AG04450 (cell line): ENCODE measurements around the gene VSTM4. TPM values are rescaled to one million over a fixed set of nuclear protein-coding genes. Genes with fewer than 3 reads are reported as not detected.

ENCODE experiments used
- CTCF ChIA-PET: fragments of 300-600, 350-600 bp; formaldehyde crosslinking; extraction: SDS; loops from one replicate; lab custom pipeline; 2022; ENCODE audit warnings: antibody characterized with exemption, inconsistent platforms; lab: Charles Lee
- POLR2A ChIA-PET: fragments of 350-600 bp; formaldehyde crosslinking; extraction: SDS; loops from one replicate; lab custom pipeline; 2021; ENCODE audit warnings: antibody characterized with exemption, inconsistent platforms; lab: Yijun Ruan, JAX
- DNase-seq: peaks from one replicate; pipeline ENCODE4 v3.0.0-alpha.2; 2011; ENCODE audit warnings: low read depth, low spot score
- H3K27ac ChIP-seq: one replicate; pipeline ENCODE4 v1.5.1; 2012; ENCODE audit warnings: low read depth, low read length, control low read depth
- H3K27me3 ChIP-seq: one replicate; pipeline ENCODE4 v1.6.0; 2012; ENCODE audit warnings: low read length; ENCODE audit not compliant: control insufficient read depth, insufficient read depth
- H3K4me3 ChIP-seq: 2 replicates; pipeline ENCODE4 v1.5.1; 2011; ENCODE audit warnings: mild to moderate bottlenecking, low read depth, low read length, control low read depth
- H3K9me3 ChIP-seq: 2 replicates; pipeline ENCODE4 v1.5.1; 2012; ENCODE audit warnings: low read length; ENCODE audit not compliant: control insufficient read depth, insufficient read depth
- polyA plus RNA-seq: library from polyadenylated mRNA; depleted of rRNA; stranded (reverse); fragments of >200 nt; gene quantifications from 2 replicates; pipeline ENCODE4 v1.2.3, GENCODE V29; 2011
- TF ChIP-seq, protein P1 (sequence below): IDR thresholded peaks from 2 replicates; pipeline ENCODE4 v1.5.1; 2011; ENCODE audit warnings: low read depth, low read length, control low read depth, inconsistent platforms

VSTM4 gene
- polyA plus RNA-seq, 1 experiment = 3.6 TPM

DNA sequence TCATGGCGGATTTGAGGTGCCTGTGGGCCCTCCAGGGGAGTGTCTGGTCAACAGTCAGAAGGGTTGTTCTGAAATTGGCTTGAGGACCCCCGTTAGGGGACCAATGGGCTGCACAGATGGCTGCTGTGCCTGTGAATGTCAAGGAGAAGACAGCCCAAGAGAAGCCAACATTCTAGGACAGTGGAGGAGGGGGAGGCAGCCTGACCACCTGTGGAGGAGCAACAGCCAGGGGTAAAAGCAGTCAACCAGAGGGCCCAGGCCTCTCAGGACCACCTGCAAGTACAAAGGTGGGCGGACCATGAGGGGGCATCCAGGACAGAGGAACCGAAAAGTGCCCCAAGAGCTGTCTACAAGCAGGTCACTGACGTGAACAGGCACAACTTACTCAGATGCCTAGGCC, 76.6 kb downstream of the VSTM4 start:
- ChIA-PET CTCF (interaction anchor here (0.8 kb wide), 1 partner anchor 123 kb away, joined by 4 read pairs; no protein-coding TSS in a partner anchor), POLR2A (no interaction called here)
- no peak for DNase-seq
- H3K9me3 ChIP-seq = no peaks in the 10 kb centered on the region
- TF ChIP-seq, protein P1, sequence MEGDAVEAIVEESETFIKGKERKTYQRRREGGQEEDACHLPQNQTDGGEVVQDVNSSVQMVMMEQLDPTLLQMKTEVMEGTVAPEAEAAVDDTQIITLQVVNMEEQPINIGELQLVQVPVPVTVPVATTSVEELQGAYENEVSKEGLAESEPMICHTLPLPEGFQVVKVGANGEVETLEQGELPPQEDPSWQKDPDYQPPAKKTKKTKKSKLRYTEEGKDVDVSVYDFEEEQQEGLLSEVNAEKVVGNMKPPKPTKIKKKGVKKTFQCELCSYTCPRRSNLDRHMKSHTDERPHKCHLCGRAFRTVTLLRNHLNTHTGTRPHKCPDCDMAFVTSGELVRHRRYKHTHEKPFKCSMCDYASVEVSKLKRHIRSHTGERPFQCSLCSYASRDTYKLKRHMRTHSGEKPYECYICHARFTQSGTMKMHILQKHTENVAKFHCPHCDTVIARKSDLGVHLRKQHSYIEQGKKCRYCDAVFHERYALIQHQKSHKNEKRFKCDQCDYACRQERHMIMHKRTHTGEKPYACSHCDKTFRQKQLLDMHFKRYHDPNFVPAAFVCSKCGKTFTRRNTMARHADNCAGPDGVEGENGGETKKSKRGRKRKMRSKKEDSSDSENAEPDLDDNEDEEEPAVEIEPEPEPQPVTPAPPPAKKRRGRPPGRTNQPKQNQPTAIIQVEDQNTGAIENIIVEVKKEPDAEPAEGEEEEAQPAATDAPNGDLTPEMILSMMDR = no peak
- no peak overlapping the region for H3K4me3 ChIP-seq
- no peak overlapping the region for H3K27ac ChIP-seq
- no peaks in the 10 kb centered on the region for H3K27me3 ChIP-seq

DNA sequence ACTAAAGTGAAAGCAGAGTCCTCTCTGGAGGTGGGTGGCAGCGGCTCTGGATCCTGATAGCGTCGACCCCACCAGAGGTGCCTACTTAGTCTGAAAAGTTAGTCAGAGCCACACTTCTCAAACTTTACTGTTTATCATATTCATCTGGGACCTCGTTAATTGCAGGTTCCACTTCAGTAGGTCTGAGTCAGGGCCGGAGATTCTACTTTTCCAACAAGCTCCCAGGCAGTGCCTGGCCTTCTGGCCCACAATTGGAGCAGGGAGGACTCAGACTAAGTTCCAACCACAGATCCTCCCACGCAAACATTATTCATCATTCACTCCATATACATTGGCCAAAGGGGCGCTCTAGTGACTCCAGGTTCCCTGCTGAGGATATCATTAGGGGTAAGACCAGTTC, 78.1 kb downstream of the VSTM4 start:
- H3K27me3 ChIP-seq = no peaks in the 10 kb centered on the region
- H3K9me3 ChIP-seq = no peaks in the 10 kb centered on the region
- CTCF ChIA-PET = no interaction called here
- DNase-seq = no peak
- H3K27ac ChIP-seq = no peak overlapping the region
- POLR2A ChIA-PET = interaction anchor here (0.6 kb wide), 1 partner anchor 502 kb away, joined by 3 read pairs; the partner anchor contains the start of gene ERCC6
- H3K4me3 ChIP-seq = no peak overlapping the region
- TF ChIP-seq, protein P1 = no peak

DNA sequence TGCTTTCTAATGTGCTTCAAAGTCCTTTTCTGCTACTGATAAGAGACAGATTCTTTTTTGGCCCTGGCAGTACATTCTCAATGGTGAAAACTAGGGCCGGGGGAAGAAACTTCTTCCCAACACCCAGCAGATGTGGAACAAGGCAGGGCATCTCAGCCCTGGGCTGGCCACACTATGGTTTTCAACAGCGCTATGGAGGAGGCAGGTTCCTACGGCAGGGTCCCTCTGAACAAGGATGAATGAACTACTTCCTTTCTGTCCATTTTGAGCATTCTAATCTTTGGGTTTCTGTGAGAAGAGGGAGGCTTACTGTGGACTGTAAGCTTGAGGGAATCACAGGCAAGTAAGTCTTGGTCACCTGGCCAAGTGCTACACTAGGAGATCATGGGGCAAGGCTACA, 78.7 kb downstream of the VSTM4 start:
- H3K27me3 ChIP-seq = no peaks in the 10 kb centered on the region
- no peak overlapping the region for H3K27ac ChIP-seq
- no peak for DNase-seq
- H3K4me3 ChIP-seq = no peak overlapping the region
- no peaks in the 10 kb centered on the region for H3K9me3 ChIP-seq
- ChIA-PET POLR2A (no interaction called here), CTCF (no interaction called here)
- TF ChIP-seq, protein P1 = no peak

DNA sequence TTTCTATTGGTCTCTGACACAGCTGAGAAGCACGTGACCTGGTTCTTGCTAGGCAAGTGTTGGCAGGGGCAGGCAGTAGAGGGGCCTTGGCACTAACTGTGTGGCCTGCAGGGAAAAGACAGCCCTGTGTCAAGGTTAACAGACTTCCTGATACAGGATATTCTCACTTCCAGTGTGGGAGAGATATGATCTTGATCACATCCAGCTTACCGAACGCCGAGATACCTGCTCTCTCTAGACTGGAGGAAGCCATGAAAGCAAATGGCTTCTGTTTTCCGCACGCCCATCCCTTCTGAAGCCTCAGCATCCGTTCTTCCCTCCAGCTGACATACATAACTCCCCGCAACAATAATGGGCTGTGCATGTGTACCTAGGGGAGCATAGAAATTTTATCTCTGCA, 79.4 kb downstream of the VSTM4 start:
- no peaks in the 10 kb centered on the region for H3K27me3 ChIP-seq
- CTCF ChIA-PET = no interaction called here
- H3K4me3 ChIP-seq = no peak overlapping the region
- no peaks in the 10 kb centered on the region for H3K9me3 ChIP-seq
- H3K27ac ChIP-seq = no peak overlapping the region
- TF ChIP-seq, protein P1 = no peak
- POLR2A ChIA-PET = no interaction called here
- no peak for DNase-seq

DNA sequence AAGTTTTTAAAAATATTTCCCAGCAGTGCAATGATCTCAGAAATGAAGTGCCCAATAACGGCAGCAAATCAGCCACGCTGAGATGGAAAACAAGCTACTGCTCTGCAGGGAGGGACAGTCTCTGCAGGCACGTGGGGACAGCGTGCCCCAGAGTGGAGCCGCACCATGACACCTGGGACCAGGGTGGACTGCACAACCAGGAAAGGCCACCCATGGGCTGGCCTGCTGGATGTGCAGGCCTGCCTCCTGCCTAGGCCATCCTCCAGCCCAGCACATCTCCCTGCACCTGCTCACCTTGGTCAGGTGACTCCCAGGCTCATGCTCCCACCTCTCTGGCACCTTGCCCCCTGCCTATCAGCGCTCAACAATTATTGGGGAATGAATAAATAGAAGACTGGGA, 80.4 kb downstream of the VSTM4 start:
- ChIA-PET CTCF (no interaction called here), POLR2A (no interaction called here)
- H3K9me3 ChIP-seq = no peaks in the 10 kb centered on the region
- H3K27me3 ChIP-seq = no peaks in the 10 kb centered on the region
- DNase-seq = no peak
- H3K4me3 ChIP-seq = no peak overlapping the region
- H3K27ac ChIP-seq = no peak overlapping the region
- TF ChIP-seq, protein P1 = no peak
